Ishikawa (cell line): ENCODE measurements around the gene C22orf31.
A peak's percentile ranks its signal among the peaks of the same experiment; 100 is the strongest.

Source experiments
- CEBPB ChIP-seq: IDR thresholded peaks from 2 replicates; pipeline ENCODE4 v1.6.1; 2012
- CREB1 ChIP-seq: IDR thresholded peaks from 2 replicates; pipeline ENCODE4 v1.6.1; 2012; ENCODE audit warnings: low read depth
- EGR1 ChIP-seq: IDR thresholded peaks from 2 replicates; pipeline ENCODE4 v1.6.1; 2012
- EP300 ChIP-seq: IDR thresholded peaks from 2 replicates; pipeline ENCODE4 v1.6.1; 2012; ENCODE audit warnings: borderline replicate concordance
- FOXM1 ChIP-seq: IDR thresholded peaks from 2 replicates; pipeline ENCODE4 v1.6.1; 2012; ENCODE audit warnings: low read depth, borderline replicate concordance
- NFIC ChIP-seq: IDR thresholded peaks from 2 replicates; pipeline ENCODE4 v1.6.1; 2012
- RAD21 ChIP-seq: IDR thresholded peaks from 2 replicates; pipeline ENCODE4 v1.6.1; 2012; ENCODE audit warnings: low read depth
- TAF1 ChIP-seq: IDR thresholded peaks from 2 replicates; pipeline ENCODE4 v1.6.1; 2012; ENCODE audit warnings: low read depth, mild to moderate bottlenecking
- TCF12 ChIP-seq: IDR thresholded peaks from 2 replicates; pipeline ENCODE4 v1.6.1; 2012; ENCODE audit warnings: low read depth
- TEAD4 ChIP-seq: IDR thresholded peaks from 2 replicates; pipeline ENCODE4 v1.6.1; 2012
- YY1 ChIP-seq: IDR thresholded peaks from 2 replicates; pipeline ENCODE4 v1.6.1; 2012; ENCODE audit warnings: low read depth
- ZBTB7A ChIP-seq: IDR thresholded peaks from 2 replicates; pipeline ENCODE4 v1.6.1; 2012; ENCODE audit warnings: low read depth
- TF ChIP-seq, protein P1 (sequence below): IDR thresholded peaks from 2 replicates; pipeline ENCODE4 v1.6.1; 2012
- TF ChIP-seq, protein P2 (sequence below): IDR thresholded peaks from 2 replicates; pipeline ENCODE4 v1.6.1; 2012; ENCODE audit warnings: low read depth, mild to moderate bottlenecking
- TF ChIP-seq, protein P3 (sequence below): IDR thresholded peaks from 2 replicates; pipeline ENCODE4 v1.6.1; 2012

Gene C22orf31

DNA sequence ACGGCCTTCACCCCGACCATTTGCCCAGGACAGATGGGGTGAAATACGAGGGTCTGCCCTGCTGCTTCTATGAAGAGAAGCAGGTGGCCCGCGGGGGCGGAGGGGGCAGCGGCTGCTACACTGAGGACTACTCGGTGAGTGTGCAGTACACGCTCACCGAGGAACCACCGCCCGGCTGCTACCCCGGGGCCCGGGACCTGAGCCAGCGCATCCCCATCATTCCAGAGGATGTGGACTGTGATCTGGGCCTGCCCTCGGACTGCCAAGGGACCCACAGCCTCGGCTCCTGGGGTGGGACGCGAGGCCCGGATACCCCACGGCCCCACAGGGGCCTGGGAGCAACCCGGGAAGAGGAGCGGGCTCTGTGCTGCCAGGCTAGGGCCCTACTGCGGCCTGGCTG is 11.2 kb downstream of the C22orf31 start:
- TF ChIP-seq FOXM1 (no peak), NFIC (no peak), YY1 (no peak), TCF12 (no peak), CEBPB (no peak), ZBTB7A (no peak), RAD21 (no peak), TAF1 (no peak), CREB1 (no peak), EGR1 (no peak)
- TF ChIP-seq, protein P1, sequence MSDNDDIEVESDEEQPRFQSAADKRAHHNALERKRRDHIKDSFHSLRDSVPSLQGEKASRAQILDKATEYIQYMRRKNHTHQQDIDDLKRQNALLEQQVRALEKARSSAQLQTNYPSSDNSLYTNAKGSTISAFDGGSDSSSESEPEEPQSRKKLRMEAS, result no peak
- TF ChIP-seq, protein P2, sequence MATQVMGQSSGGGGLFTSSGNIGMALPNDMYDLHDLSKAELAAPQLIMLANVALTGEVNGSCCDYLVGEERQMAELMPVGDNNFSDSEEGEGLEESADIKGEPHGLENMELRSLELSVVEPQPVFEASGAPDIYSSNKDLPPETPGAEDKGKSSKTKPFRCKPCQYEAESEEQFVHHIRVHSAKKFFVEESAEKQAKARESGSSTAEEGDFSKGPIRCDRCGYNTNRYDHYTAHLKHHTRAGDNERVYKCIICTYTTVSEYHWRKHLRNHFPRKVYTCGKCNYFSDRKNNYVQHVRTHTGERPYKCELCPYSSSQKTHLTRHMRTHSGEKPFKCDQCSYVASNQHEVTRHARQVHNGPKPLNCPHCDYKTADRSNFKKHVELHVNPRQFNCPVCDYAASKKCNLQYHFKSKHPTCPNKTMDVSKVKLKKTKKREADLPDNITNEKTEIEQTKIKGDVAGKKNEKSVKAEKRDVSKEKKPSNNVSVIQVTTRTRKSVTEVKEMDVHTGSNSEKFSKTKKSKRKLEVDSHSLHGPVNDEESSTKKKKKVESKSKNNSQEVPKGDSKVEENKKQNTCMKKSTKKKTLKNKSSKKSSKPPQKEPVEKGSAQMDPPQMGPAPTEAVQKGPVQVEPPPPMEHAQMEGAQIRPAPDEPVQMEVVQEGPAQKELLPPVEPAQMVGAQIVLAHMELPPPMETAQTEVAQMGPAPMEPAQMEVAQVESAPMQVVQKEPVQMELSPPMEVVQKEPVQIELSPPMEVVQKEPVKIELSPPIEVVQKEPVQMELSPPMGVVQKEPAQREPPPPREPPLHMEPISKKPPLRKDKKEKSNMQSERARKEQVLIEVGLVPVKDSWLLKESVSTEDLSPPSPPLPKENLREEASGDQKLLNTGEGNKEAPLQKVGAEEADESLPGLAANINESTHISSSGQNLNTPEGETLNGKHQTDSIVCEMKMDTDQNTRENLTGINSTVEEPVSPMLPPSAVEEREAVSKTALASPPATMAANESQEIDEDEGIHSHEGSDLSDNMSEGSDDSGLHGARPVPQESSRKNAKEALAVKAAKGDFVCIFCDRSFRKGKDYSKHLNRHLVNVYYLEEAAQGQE, result no peak
- TF ChIP-seq, protein P3, sequence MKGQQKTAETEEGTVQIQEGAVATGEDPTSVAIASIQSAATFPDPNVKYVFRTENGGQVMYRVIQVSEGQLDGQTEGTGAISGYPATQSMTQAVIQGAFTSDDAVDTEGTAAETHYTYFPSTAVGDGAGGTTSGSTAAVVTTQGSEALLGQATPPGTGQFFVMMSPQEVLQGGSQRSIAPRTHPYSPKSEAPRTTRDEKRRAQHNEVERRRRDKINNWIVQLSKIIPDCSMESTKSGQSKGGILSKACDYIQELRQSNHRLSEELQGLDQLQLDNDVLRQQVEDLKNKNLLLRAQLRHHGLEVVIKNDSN, result no peak

DNA sequence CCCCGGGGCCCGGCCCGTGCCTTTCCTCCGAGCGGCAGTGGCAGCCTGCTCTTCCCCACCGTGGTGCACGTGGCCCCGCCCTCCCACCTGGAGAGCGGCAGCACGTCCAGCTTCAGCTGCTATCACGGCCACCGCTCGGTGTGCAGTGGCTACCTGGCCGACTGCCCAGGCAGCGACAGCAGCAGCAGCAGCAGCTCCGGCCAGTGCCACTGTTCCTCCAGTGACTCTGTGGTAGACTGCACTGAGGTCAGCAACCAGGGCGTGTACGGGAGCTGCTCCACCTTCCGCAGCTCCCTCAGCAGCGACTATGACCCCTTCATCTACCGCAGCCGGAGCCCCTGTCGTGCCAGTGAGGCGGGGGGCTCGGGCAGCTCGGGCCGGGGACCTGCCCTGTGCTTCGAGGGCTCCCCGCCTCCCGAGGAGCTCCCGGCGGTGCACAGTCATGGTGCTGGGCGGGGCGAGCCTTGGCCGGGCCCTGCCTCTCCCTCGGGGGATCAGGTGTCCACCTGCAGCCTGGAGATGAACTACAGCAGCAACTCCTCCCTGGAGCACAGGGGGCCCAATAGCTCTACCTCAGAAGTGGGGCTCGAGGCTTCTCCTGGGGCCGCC is 11.9 kb downstream of the C22orf31 start:
- peak; percentile 55; the same call in 1 of the 2 replicates for TF ChIP-seq TCF12
- no peak for TF ChIP-seq EGR1
- TF ChIP-seq, protein P3, result peak; percentile 64; the same call in 1 of the 2 replicates
- peak; percentile 73 for TF ChIP-seq ZBTB7A
- no peak; the same call in 1 of the 2 replicates for TF ChIP-seq RAD21
- TF ChIP-seq, protein P1, result peak; percentile 94
- peak; percentile 86 for TF ChIP-seq NFIC
- 0 out of 2 replicates have a peak, but pooled peaks have one; percentile 17 for TF ChIP-seq TEAD4

DNA sequence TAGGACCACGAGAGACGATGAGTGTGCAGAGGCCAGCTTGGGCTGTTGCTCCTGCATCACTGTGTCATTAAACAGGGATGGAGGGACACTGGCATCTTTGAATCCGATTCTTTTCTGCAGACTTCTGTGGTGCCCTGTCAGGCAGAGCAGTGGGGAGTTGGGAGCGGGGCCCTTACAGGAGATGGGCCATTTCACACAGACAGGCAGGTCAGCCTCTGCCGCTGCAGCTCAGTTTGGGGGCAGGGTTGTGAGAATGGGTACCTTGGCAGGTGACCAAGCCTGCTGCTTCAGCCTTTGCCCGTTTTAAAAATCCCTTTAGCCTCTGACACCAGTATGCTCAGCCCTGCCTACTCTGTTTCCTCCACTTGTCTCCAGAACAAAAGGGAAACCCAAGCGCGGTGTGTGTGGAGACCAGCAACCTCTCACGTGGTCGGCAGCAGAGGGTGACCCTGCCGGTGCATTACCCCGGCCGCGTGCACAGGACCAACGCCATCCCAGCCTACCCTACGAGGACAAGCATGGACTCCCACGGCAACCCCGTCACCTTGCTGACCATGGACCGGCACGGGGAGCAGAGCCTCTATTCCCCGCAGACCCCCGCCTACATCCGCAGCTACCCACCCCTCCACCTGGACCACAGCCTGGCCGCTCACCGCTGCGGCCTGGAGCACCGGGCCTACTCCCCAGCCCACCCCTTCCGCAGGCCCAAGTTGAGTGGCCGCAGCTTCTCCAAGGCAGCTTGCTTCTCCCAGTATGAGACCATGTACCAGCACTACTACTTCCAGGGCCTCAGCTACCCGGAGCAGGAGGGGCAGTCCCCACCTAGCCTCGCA is 12.6 kb downstream of the C22orf31 start:
- no peak for TF ChIP-seq ZBTB7A
- TF ChIP-seq TAF1, result no peak
- no peak for TF ChIP-seq EP300
- TF ChIP-seq EGR1, result no peak
- no peak for TF ChIP-seq TEAD4
- TF ChIP-seq, protein P2, result no peak
- TF ChIP-seq CEBPB, result no peak
- TF ChIP-seq, protein P3, result no peak
- TF ChIP-seq CREB1, result no peak
- TF ChIP-seq YY1, result no peak

DNA sequence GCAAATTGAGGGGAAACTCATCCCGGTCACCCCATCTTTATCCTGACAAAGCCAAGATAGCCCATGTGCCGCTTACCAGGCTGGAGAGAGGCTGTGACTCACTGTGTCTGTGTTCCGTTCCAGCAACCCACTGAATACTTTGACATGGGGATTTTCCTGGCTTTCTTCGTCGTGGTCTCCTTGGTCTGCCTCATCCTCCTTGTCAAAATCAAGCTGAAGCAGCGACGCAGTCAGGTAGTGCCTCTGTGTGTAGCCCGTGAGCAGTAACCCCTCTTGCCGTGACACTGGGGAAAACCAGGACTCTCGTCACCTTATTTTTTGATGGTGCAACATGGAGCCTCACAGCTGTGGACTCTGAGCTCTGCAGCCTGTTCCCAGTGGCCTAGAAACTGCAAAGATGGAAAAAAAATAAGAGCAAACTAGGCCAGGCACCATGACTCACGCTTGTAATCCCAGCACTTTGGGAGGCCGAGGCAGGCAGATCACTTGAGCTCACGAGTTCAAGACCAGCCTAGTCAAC is 16.9 kb downstream of the C22orf31 start:
- TF ChIP-seq NFIC, result no peak
- TF ChIP-seq EGR1, result no peak
- TF ChIP-seq TCF12, result no peak
- no peak for TF ChIP-seq TAF1
- TF ChIP-seq EP300, result no peak
- TF ChIP-seq TEAD4, result no peak
- no peak for TF ChIP-seq CEBPB
- TF ChIP-seq, protein P1, result no peak
- no peak for TF ChIP-seq ZBTB7A
- TF ChIP-seq FOXM1, result no peak
- TF ChIP-seq, protein P2, result no peak
- TF ChIP-seq, protein P3, result no peak
